Esophagus squamous epithelium (tissue), 5 donors: ENCODE measurements around the gene ITPRIP. TPM values are rescaled to one million over a fixed set of nuclear protein-coding genes. Genes with fewer than 3 reads are reported as not detected.

Experiments
- DNase-seq: peaks from one replicate; lab custom pipeline; 2025; lab: John Stamatoyannopoulos, UW
- H3K27ac ChIP-seq, 4 donors: fragments of 200-600 bp; sonication (generic); one replicate each; pipeline ENCODE4 v1.5.1; 2016 to 2019; ENCODE audit warnings: mild to moderate bottlenecking in 1 of 4
- H3K27me3 ChIP-seq, 4 donors: fragments of 200-600 bp; sonication (generic); 1 replicate in 3 of 4; 2 replicates in 1 of 4; pipeline versions ENCODE4 v1.5.1 to v1.6.0; 2017 to 2021; ENCODE audit warnings: antibody characterized with exemption in 1 of 4
- H3K36me3 ChIP-seq, 3 donors: fragments of 200-600 bp; sonication (generic); one replicate each; pipeline ENCODE4 v1.5.1; 2016 to 2019
- H3K4me1 ChIP-seq, 3 donors: fragments of 200-600 bp; sonication (generic); one replicate each; pipeline ENCODE4 v1.5.1; 2017 to 2019
- H3K4me3 ChIP-seq, 4 donors: fragments of 200-600 bp; sonication (generic); 1 replicate in 3 of 4; 2 replicates in 1 of 4; pipeline ENCODE4 v1.5.1; 2016 to 2019; ENCODE audit warnings: mild to moderate bottlenecking in 2 of 4, moderate library complexity in 1 of 4
- H3K9me3 ChIP-seq, 3 donors: fragments of 200-600 bp; sonication (generic); one replicate each; pipeline ENCODE4 v1.5.1; 2016 to 2019
- CTCF ChIP-seq, 6 experiments: fragments of 450-650 bp in 4 of 6; fragments of 200-600 bp in 2 of 6; sonication (generic) in 2 of 6; IDR thresholded peaks; one replicate each; pipeline ENCODE4 v1.5.1; 2016 to 2019; ENCODE audit warnings: antibody characterized with exemption in 6 of 6, mild to moderate bottlenecking in 4 of 6, moderate library complexity in 4 of 6
- POLR2A ChIP-seq, 4 donors: fragments of 450-650 bp; IDR thresholded peaks; one replicate each; pipeline ENCODE4 v1.6.1; 2017; ENCODE audit warnings: antibody characterized with exemption in 4 of 4, mild to moderate bottlenecking in 4 of 4, moderate library complexity in 3 of 4
- WGBS, 2 donors: methylation state at CpG; one replicate each; pipeline ENCODE4 v1.1.5; 2018; 5-methylcytosine and 5-hydroxymethylcytosine counted together
- intact Hi-C: fragments of 100-400 bp; cut with DNase I; formaldehyde crosslinking; loops from one replicate; pipeline ENCODE4 v1.15.0; 2022
- total RNA-seq, 4 donors: library from RNA; depleted of rRNA; stranded (reverse); fragments of >200 nt; gene quantifications; one replicate each; pipeline ENCODE4 v1.1.0, GENCODE V29; 2016
- donor health status: DM: yes; HTN: yes; CAD: no.

Gene ITPRIP
- total RNA-seq, 4 donors from 2014 or later, result 37.6 to 61.6 (median 38.4) TPM

GRCh38 chr10:104342941-104343411 lies 4.7 kb upstream of the ITPRIP start:
- peaks cover 5 to 21% (median 10%) of the 10 kb centered on the region in 3 donors for H3K4me1 ChIP-seq
- no peaks in the 10 kb centered on the region for H3K36me3 ChIP-seq
- WGBS, 2 donors, result 48 to 62% methylated on average over 3 of the region's 3 CpGs
- no peaks in the 10 kb centered on the region for H3K9me3 ChIP-seq
- no peaks in the 10 kb centered on the region for H3K27me3 ChIP-seq
- peak overlapping the region in 1 of 4 donors; percentile 16 for H3K27ac ChIP-seq
- DNase-seq, result no peak
- TF ChIP-seq POLR2A (IDR thresholded peaks at IDR 0.05), result no peak
- TF ChIP-seq CTCF (IDR thresholded peaks at IDR 0.05), result no peak
- no peak overlapping the region for H3K4me3 ChIP-seq
- intact Hi-C loops, result no loop called here

- WGBS, 2 donors, result 75 to 80% methylated on average over 4 of the region's 4 CpGs
- intact Hi-C loops, result no loop called here
- no peak for DNase-seq
Observed at GRCh38 chr10:104340641-104341040, 2.4 kb upstream of the ITPRIP start.

GRCh38 chr10:104340111-104340526 lies 1.9 kb upstream of the ITPRIP start:
- DNase-seq, result no peak
- TF ChIP-seq CTCF (IDR thresholded peaks at IDR 0.05), result no peak
- no peak for TF ChIP-seq POLR2A (IDR thresholded peaks at IDR 0.05)
- Histone ChIP-seq H3K4me1 (peaks cover 8 to 43% (median 21%) of the 10 kb centered on the region in 3 donors), H3K9me3 (no peaks in the 10 kb centered on the region), H3K36me3 (no peaks in the 10 kb centered on the region), H3K27me3 (no peaks in the 10 kb centered on the region), H3K4me3 (peak overlapping the region in 2 of 4 donors; percentile 98 to 99), H3K27ac (peak overlapping the region; percentile 94 to 99 (median 99))
- WGBS, 2 donors, result 23 to 34% methylated on average over 4 of the region's 4 CpGs
- intact Hi-C loops, result no loop called here

More at GRCh38 chr10:104340641-104341040, 2.4 kb upstream of the ITPRIP start:
- Histone ChIP-seq H3K27me3 (no peaks in the 10 kb centered on the region), H3K4me3 (no peak overlapping the region), H3K9me3 (no peaks in the 10 kb centered on the region), H3K27ac (peak overlapping the region in 3 of 4 donors; percentile 94 to 99 (median 99)), H3K4me1 (peaks cover 5 to 38% (median 16%) of the 10 kb centered on the region in 3 donors), H3K36me3 (no peaks in the 10 kb centered on the region)
- TF ChIP-seq CTCF (IDR thresholded peaks at IDR 0.05) (no peak), POLR2A (IDR thresholded peaks at IDR 0.05) (no peak)

- H3K27ac ChIP-seq, result peak overlapping the region; percentile 94 to 99 (median 99)
- peaks cover 13 to 48% (median 27%) of the 10 kb centered on the region in 3 donors for H3K4me1 ChIP-seq
- DNase-seq, result no peak
- TF ChIP-seq POLR2A (IDR thresholded peaks at IDR 0.05), result no peak
- TF ChIP-seq CTCF (IDR thresholded peaks at IDR 0.05), result no peak
- WGBS, 2 donors, result 14 to 15% methylated on average over 11 of the region's 11 CpGs
- H3K27me3 ChIP-seq, result no peaks in the 10 kb centered on the region
- peaks cover 0 to under 1% (median 0%) of the 10 kb centered on the region in 3 donors for H3K36me3 ChIP-seq
- no peaks in the 10 kb centered on the region for H3K9me3 ChIP-seq
- intact Hi-C loops, result no loop called here
- peak overlapping the region; percentile 67 to 99 (median 98) for H3K4me3 ChIP-seq
Observed at GRCh38 chr10:104339469-104340110, 1.3 kb upstream of the ITPRIP start.

- no peaks in the 10 kb centered on the region for H3K27me3 ChIP-seq
- WGBS, 2 donors, result 0 to 1% methylated on average over 12 to 19 of the region's 23 CpGs
- H3K36me3 ChIP-seq, result peaks cover 0 to 17% (median 0%) of the 10 kb centered on the region in 3 donors
- intact Hi-C loops, result no loop called here
- H3K27ac ChIP-seq, result peak overlapping the region; percentile 94 to 99 (median 99)
- peak overlapping the region; percentile 67 to 99 (median 98) for H3K4me3 ChIP-seq
- no peaks in the 10 kb centered on the region for H3K9me3 ChIP-seq
- peaks cover 33 to 69% (median 47%) of the 10 kb centered on the region in 3 donors for H3K4me1 ChIP-seq
- no peak for TF ChIP-seq CTCF (IDR thresholded peaks at IDR 0.05)
- peak in 2 of 4 donors; percentile 28 to 38 for TF ChIP-seq POLR2A (IDR thresholded peaks at IDR 0.05)
- no peak for DNase-seq
Observed at GRCh38 chr10:104337521-104337984, 712 bp downstream of the ITPRIP start.
